Erythroblast (primary cell): Measurements from ENCODE around the gene OPHN1.
"Not testable (repeated sequence)": the region's sequence is repeated elsewhere in the genome, so short reads cannot be mapped to it uniquely, and the experiment has no call there.

Experiments
- GATA1 ChIP-seq: IDR thresholded peaks from 2 replicates; pipeline ENCODE4 v1.6.1; 2011; ENCODE audit warnings: low read depth, mild to moderate bottlenecking, control low read depth, low read length, moderate library complexity
- POLR2A ChIP-seq: IDR thresholded peaks from 2 replicates; pipeline ENCODE4 v1.6.1; 2011; ENCODE audit warnings: mild to moderate bottlenecking, low read length

- not testable (repeated sequence) for TF ChIP-seq POLR2A, GATA1
Measured at GRCh38 chrX:68264793-68265192, 168.5 kb downstream of the OPHN1 start.
